ENCODE measurements around the gene KANK4.
"Not testable (repeated sequence)": the region's sequence is repeated elsewhere in the genome, so short reads cannot be mapped to it uniquely, and the experiment has no call there.

KANK4 gene

GRCh38 chr1:62271948-62272728 is 47.1 kb downstream of the KANK4 start:
- peak; percentile 17 to 22 for DNase-seq (ENCODE audit: low read depth in 2 of 2)

- no peak for DNase-seq (ENCODE audit: low read depth in 2 of 2)
These were observed 48.1 kb downstream of the KANK4 start for GRCh38 chr1:62271134-62271533.

GRCh38 chr1:62269851-62270495 is 49.3 kb downstream of the KANK4 start:
- no peak for DNase-seq (ENCODE audit: low read depth in 2 of 2)

- DNase-seq (ENCODE audit: low read depth in 2 of 2) = no peak
These were observed 49.8 kb downstream of the KANK4 start for GRCh38 chr1:62269439-62269838.

GRCh38 chr1:62268315-62268714 is 50.9 kb downstream of the KANK4 start:
- no peak for DNase-seq (ENCODE audit: low read depth in 2 of 2)

- DNase-seq (ENCODE audit: low read depth in 2 of 2) = no peak
These were observed 53.0 kb downstream of the KANK4 start for GRCh38 chr1:62265956-62266935.

- DNase-seq (ENCODE audit: low read depth in 2 of 2) = no peak
These were observed 55.4 kb downstream of the KANK4 start for GRCh38 chr1:62263814-62264353.

GRCh38 chr1:62263006-62263813 is 56.0 kb downstream of the KANK4 start:
- no peak for DNase-seq (ENCODE audit: low read depth in 2 of 2)

GRCh38 chr1:62260688-62261087 is 58.5 kb downstream of the KANK4 start:
- DNase-seq (ENCODE audit: low read depth in 2 of 2) = no peak

GRCh38 chr1:62259551-62259950 is 59.7 kb downstream of the KANK4 start:
- DNase-seq (ENCODE audit: low read depth in 2 of 2) = no peak

- no peak for DNase-seq (ENCODE audit: low read depth in 2 of 2)
These were observed 69.0 kb downstream of the KANK4 start for GRCh38 chr1:62250126-62250726.

- DNase-seq (ENCODE audit: low read depth in 2 of 2) = no peak
These were observed 71.7 kb downstream of the KANK4 start for GRCh38 chr1:62247391-62248168.

GRCh38 chr1:62245201-62245600 is 74.0 kb downstream of the KANK4 start:
- DNase-seq (ENCODE audit: low read depth in 2 of 2) = no peak

- DNase-seq (ENCODE audit: low read depth in 2 of 2) = not testable (repeated sequence)
These were observed 74.9 kb downstream of the KANK4 start for GRCh38 chr1:62244380-62244779.

- DNase-seq (ENCODE audit: low read depth in 2 of 2) = no peak
These were observed 77.7 kb downstream of the KANK4 start for GRCh38 chr1:62241371-62242131.

GRCh38 chr1:62240651-62241370 is 78.4 kb downstream of the KANK4 start:
- DNase-seq (ENCODE audit: low read depth in 2 of 2) = no peak

- DNase-seq (ENCODE audit: low read depth in 2 of 2) = not testable (repeated sequence)
These were observed 79.4 kb downstream of the KANK4 start for GRCh38 chr1:62239652-62240403.

GRCh38 chr1:62238507-62238906 is 80.7 kb downstream of the KANK4 start:
- DNase-seq (ENCODE audit: low read depth in 2 of 2) = no peak

All from stimulated activated CD4-positive, alpha-beta T cell treated with anti-CD3 and anti-CD28 coated beads, Interleukin-4, amount 100 ng/mL, for 48 hours (primary cell).